Fibroblast of villous mesenchyme (primary cell): ENCODE data around the gene AMFR. TPM values are rescaled to one million over a fixed set of nuclear protein-coding genes. Genes with fewer than 3 reads are reported as not detected.

Source experiments
- DNase-seq: peaks from one replicate; pipeline ENCODE4 v3.0.0-alpha.2; 2010; ENCODE audit warnings: low read depth
- H3K4me3 ChIP-seq: 2 replicates; pipeline ENCODE4 v1.5.1; 2011; ENCODE audit warnings: low read depth, mild to moderate bottlenecking, low read length
- total RNA-seq: library from RNA; depleted of rRNA; stranded (reverse); fragments of >200 nt; gene quantifications from 2 replicates; pipeline ENCODE4 v1.2.3, GENCODE V29; 2012
- TF ChIP-seq, protein P1 (sequence below): IDR thresholded peaks from 2 replicates; pipeline ENCODE4 v1.5.1; 2012; ENCODE audit warnings: low read depth, mild to moderate bottlenecking, low read length; ENCODE audit not compliant: insufficient read depth

Gene AMFR
- total RNA-seq, 1 donor = 302 TPM

DNA sequence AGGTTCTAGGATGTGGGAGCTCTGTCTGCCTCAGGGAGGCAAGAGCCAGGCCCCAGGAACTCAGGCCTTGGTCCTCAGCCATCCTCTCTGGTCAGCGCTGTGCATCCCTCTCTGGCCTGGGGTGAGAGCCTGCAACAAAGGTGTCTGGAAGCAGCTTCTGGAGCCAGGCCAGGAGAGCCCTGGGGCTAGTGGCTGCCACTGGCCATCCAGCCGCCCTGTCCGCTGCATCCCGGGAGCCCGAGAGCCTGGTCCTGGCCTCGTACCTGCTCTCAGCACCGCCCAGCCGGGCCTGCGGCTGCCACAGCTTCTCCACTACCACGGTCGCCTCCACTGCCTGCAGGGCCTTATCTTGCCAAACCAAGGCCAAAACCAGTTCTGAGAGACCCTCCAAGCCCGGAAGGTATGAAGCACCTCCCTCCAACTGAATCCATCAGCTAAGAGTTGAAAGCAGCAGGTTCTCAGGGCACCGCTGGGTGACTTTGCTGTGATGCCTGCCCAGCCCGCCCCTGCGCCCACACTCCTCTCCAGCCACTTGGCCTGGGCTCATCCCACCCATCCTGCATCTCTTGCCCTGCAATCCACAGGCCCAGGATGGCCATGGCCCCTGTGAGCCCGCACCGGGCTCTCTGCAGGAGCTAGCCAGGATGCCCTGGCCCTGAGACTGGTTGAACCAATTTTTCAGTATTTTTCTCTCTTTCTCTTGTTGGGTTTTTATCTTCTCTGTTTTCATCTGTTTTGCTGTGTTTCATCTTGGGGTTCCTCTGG is 85.7 kb downstream of the AMFR start:
- TF ChIP-seq, protein P1, sequence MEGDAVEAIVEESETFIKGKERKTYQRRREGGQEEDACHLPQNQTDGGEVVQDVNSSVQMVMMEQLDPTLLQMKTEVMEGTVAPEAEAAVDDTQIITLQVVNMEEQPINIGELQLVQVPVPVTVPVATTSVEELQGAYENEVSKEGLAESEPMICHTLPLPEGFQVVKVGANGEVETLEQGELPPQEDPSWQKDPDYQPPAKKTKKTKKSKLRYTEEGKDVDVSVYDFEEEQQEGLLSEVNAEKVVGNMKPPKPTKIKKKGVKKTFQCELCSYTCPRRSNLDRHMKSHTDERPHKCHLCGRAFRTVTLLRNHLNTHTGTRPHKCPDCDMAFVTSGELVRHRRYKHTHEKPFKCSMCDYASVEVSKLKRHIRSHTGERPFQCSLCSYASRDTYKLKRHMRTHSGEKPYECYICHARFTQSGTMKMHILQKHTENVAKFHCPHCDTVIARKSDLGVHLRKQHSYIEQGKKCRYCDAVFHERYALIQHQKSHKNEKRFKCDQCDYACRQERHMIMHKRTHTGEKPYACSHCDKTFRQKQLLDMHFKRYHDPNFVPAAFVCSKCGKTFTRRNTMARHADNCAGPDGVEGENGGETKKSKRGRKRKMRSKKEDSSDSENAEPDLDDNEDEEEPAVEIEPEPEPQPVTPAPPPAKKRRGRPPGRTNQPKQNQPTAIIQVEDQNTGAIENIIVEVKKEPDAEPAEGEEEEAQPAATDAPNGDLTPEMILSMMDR = no peak
- no peak overlapping the region for H3K4me3 ChIP-seq
- DNase-seq = no peak

DNA sequence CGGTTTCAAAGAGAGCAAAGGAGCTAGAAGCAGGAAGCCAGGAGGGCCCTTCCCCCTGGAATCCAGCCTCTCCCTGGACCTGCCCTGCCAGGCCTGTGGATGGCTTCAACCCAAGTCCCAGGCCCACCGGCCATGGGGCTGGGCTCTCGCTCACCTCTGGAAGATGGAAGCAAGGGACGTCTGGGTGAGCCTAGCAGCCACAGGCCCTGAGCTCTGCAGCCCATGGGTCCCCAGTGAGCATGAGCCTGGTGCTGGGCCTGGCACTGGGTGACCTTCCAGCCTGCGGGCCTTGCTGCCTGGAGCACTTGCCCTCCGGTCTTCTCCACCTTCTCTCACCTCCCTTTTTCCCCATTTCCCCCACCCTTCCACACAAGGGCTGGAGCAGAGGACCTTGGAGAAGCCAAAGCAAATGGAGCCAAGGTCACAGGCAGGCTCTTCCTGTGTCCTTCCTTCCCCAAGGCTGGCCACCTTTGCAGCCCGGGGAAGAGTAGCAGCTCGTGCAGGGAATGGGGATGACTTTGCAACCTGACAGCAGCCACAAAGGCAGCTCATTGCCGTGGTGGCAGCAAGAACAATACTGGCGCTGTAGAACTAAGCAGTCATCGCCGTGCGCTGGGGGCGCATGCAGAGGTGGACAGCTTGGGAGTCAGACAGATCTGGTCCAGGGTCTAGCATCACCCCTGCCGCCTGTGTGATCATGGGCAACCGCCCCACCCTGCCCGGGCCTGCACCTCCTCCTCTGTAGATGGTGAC is 86.6 kb downstream of the AMFR start:
- TF ChIP-seq, protein P1 = no peak
- DNase-seq = no peak
- H3K4me3 ChIP-seq = no peak overlapping the region

DNA sequence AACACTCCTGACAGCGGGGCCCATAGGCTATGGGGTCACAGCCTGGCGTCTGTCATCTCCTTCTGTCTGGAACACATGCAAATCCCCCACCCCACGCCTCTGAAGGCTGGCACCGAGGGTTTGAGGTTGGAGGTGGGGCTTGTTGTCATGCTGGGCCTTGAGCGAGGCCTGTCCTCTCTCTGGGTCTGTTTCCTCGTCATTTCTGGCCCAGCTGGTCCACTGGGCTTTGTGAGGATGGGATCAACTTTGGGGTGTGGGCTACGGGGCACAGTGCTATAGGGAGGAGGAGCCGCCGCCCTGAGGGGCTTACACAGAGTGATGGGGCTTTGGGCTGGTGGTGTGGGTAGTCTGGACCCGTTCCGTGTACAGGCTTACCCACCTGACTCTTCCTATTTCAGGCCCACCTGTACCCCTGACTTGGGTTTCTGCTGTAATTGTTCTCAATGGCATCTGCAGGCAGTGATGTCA is 87.5 kb downstream of the AMFR start:
- DNase-seq = no peak
- no peak overlapping the region for H3K4me3 ChIP-seq
- TF ChIP-seq, protein P1 = no peak

DNA sequence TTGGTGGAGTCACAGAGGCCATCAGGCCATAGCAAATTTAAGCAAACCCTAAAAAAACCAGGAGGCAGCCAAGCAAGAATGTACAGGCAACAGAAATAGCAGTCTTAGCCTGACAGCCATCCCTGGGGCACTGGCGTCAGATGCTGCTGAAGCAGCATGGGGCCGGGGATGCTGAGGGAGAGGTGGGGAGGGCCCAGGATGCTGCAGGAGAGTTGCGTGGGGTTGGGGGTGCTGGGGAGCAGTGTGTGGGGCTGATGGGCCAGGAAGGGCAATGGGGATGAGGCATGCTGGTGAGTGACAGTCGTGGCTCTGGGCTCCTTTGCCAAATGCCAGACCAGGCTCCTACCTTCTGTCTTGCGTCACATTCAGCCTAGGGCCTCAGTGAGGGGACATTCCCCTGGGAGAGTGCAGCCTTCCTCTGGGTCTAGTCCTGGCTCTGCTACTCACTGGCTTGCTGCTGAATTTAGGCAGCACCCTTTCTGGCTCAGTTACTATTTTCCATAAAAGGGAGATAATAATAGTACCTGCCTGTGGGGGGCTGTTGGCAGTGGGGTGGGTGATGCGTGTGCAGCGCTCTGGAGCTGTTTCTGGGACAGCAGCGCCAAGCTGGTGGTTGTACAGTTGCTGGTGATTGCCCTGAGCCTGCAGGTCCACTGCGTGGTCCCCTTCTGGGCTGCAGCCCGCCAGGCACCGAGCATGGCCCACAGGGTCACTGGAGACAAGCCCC is 88.1 kb downstream of the AMFR start:
- TF ChIP-seq, protein P1 = no peak
- no peak for DNase-seq
- H3K4me3 ChIP-seq = no peak overlapping the region

DNA sequence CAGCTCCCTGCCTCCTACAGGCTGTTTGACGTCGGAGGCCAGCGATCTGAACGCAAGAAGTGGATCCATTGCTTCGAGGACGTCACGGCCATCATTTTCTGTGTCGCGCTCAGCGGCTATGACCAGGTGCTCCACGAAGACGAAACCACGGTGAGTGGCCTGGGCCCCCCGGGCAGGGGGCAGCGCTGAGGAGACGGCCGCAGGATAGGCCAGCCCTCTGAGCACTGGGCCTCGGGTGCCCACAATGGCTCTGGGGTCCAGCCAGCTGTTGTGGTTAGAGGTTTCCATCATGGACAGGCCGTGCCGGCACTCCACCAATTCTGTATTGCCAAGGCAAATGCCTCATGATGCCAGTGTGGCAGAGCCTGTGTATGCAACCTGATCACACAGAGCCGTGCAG is 88.6 kb downstream of the AMFR start:
- H3K4me3 ChIP-seq = no peak overlapping the region
- no peak for DNase-seq
- TF ChIP-seq, protein P1 = no peak

DNA sequence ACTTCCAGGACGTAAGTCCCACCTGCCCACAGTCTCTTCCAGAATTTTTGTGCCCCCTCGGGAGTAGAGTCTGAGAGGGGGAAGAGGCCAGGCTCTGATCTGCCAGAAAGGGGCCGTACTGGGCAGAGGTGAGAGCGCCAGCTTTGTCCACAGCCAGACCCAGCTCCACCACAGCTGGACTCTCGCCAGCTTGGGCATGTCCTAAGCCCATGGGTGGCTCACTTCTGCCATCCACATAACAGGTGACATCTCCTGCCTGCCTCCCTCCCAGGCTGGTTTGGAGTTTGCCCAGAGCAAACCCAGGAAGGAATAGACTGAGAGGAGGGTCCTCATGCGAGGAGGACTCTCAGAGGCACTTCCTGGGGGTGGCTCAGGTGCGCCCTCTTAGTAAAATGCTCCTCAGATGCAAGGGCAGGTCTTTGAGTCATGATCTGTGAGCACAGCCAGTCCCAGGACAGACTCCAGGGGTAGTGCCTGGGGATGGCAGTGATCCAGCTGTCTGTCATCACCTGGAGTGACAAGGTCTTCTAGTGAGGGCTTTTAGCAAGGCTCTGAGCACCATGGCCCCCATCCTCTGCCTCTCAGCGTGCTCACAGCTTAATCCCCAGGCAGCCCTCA is 89.2 kb downstream of the AMFR start:
- H3K4me3 ChIP-seq = no peak overlapping the region
- DNase-seq = no peak
- TF ChIP-seq, protein P1 = no peak
